Glomerular endothelial cell (primary cell): Measurements from ENCODE around the gene DNAH2. TPM values are rescaled to one million over a fixed set of nuclear protein-coding genes. Genes with fewer than 3 reads are reported as not detected.
"Not testable (repeated sequence)": the region's sequence is repeated elsewhere in the genome, so short reads cannot be mapped to it uniquely, and the experiment has no call there.

Source experiments
- DNase-seq: peaks from one replicate; pipeline ENCODE4 v3.0.0-alpha.2; 2011; ENCODE audit warnings: low read depth, low spot score; ENCODE audit errors: extremely low read depth
- total RNA-seq: library from RNA; depleted of rRNA; stranded (reverse); fragments of >200 nt; gene quantifications from 2 replicates; pipeline ENCODE4 v1.2.3, GENCODE V29; 2015

The DNAH2 gene
- total RNA-seq, 1 donor from 2014 or later = not detected

GRCh38 chr17:7857713-7858521, 140.4 kb downstream of the DNAH2 start, which contains the start of gene CYB5D1:
Gene CYB5D1, plus strand, starts transcription at chr17:7858003. Its CDS starts 132 bp downstream, at chr17:7858135.
- DNase-seq = no peak

- DNase-seq = no peak
Observed at GRCh38 chr17:7858522-7858810, 140.9 kb downstream of the DNAH2 start.

- no peak for DNase-seq
Observed at GRCh38 chr17:7859028-7859427, 141.5 kb downstream of the DNAH2 start.

- no peak for DNase-seq
Observed at GRCh38 chr17:7862692-7863437, 145.3 kb downstream of the DNAH2 start.

- not testable (repeated sequence) for DNase-seq
Observed at GRCh38 chr17:7864384-7864783, 146.8 kb downstream of the DNAH2 start.

- DNase-seq = no peak
Observed at GRCh38 chr17:7864995-7865650, 147.6 kb downstream of the DNAH2 start.

GRCh38 chr17:7867881-7868329, 150.4 kb downstream of the DNAH2 start:
- DNase-seq = no peak

- no peak for DNase-seq
Observed at GRCh38 chr17:7873051-7873450, 155.5 kb downstream of the DNAH2 start.

GRCh38 chr17:7875804-7876370, 158.3 kb downstream of the DNAH2 start:
- DNase-seq = no peak

GRCh38 chr17:7878234-7878633, 160.7 kb downstream of the DNAH2 start:
- DNase-seq = no peak

GRCh38 chr17:7880076-7880868, 162.7 kb downstream of the DNAH2 start:
- no peak for DNase-seq

GRCh38 chr17:7881276-7882054, 163.9 kb downstream of the DNAH2 start:
- DNase-seq = no peak

- no peak for DNase-seq
Observed at GRCh38 chr17:7882068-7882467, 164.5 kb downstream of the DNAH2 start.

GRCh38 chr17:7882629-7883028, 165.1 kb downstream of the DNAH2 start:
- DNase-seq = no peak

Other genes with a start within 250 kb of the DNAH2 start
- 41.8 and 43.9 TPM in 2 replicates for gene ZBTB4, start 238.1 kb upstream of the DNAH2 start, total RNA-seq
- gene SLC35G6, start 236.3 kb upstream of the DNAH2 start, total RNA-seq = not detected in 2 replicates
- gene POLR2A, start 233.4 kb upstream of the DNAH2 start, total RNA-seq = 81.5 and 124 TPM in 2 replicates
- gene TNFSF12, start 168.7 kb upstream of the DNAH2 start, total RNA-seq = 30.3 and 38.2 TPM in 2 replicates
- 1.5 and 6.7 TPM in 2 replicates for gene TNFSF13, start 159.0 kb upstream of the DNAH2 start, total RNA-seq
- gene SENP3, start 155.8 kb upstream of the DNAH2 start, total RNA-seq = 60.7 and 79.5 TPM in 2 replicates
- gene CD68, start 138.1 kb upstream of the DNAH2 start, total RNA-seq = 4.1 and 8.8 TPM in 2 replicates
- 117 and 164 TPM in 2 replicates for gene MPDU1, start 133.9 kb upstream of the DNAH2 start, total RNA-seq
- gene SOX15, start 127.7 kb upstream of the DNAH2 start, total RNA-seq = not detected in 2 replicates
- gene FXR2, start 102.8 kb upstream of the DNAH2 start, total RNA-seq = 32.4 and 35.4 TPM in 2 replicates
- gene SAT2, start 89.9 kb upstream of the DNAH2 start, total RNA-seq = 42.6 and 47.6 TPM in 2 replicates
- gene SHBG, start 87.6 kb upstream of the DNAH2 start, total RNA-seq = 0.58 TPM in 1 of 2 replicates, not detected in the other
- gene ATP1B2, start 66.8 kb upstream of the DNAH2 start, total RNA-seq = not detected in 2 replicates
- 87.9 and 94.8 TPM in 2 replicates for gene TP53, start 30.3 kb upstream of the DNAH2 start, total RNA-seq
- gene WRAP53, start 29.3 kb upstream of the DNAH2 start, total RNA-seq = 5.5 and 9.3 TPM in 2 replicates
- 0.87 and 2.1 TPM in 2 replicates for gene EFNB3, start 12.5 kb upstream of the DNAH2 start, total RNA-seq
- gene KDM6B, start 116.5 kb downstream of the DNAH2 start, total RNA-seq = 4.9 and 16.3 TPM in 2 replicates
- 24.8 and 46.8 TPM in 2 replicates for gene TMEM88, start 137.3 kb downstream of the DNAH2 start, total RNA-seq
- 96.0 and 138 TPM in 2 replicates for gene NAA38, start 139.8 kb downstream of the DNAH2 start, total RNA-seq
- 2.7 and 5.8 TPM in 2 replicates for gene CYB5D1, start 140.3 kb downstream of the DNAH2 start, total RNA-seq
- gene CHD3, start 171.0 kb downstream of the DNAH2 start, total RNA-seq = 66.5 and 142 TPM in 2 replicates
- gene RNF227, start 198.5 kb downstream of the DNAH2 start, total RNA-seq = 0.64 and 1.2 TPM in 2 replicates
- gene KCNAB3, start 212.1 kb downstream of the DNAH2 start, total RNA-seq = 0.12 and 2.1 TPM in 2 replicates
- gene TRAPPC1, start 214.2 kb downstream of the DNAH2 start, total RNA-seq = 100 and 142 TPM in 2 replicates
- gene CNTROB, start 214.5 kb downstream of the DNAH2 start, total RNA-seq = 16.7 and 18.7 TPM in 2 replicates